ENCODE results near the gene ZKSCAN5.

DNA sequence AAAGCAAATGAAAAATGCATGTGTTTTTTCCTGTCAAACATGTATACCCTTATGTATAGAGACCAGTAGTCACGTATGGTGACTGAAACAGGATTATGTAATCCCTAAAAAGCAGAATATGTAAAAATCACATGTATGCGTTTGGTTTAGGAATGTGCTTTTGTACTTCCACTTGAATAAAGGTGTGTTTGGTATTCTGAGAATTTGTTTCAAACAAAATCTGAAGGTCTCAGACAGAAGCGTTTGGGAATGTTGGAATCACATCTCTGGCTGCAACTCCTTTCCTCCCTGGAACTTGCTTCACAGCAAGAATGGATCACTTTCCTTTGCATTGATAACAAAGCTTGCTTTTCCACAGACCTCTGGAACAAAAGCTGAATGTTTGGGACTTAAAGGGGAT lies 71.8 kb downstream of the ZKSCAN5 start:
- TF ChIP-seq CTCF (conservative IDR thresholded peaks at IDR 0.05; ENCODE audit: low read length): no peak
- no peak for TF ChIP-seq EZH2phosphoT487 (IDR thresholded peaks at IDR 0.05; ENCODE audit: borderline replicate concordance)
